Stimulated activated CD8-positive, alpha-beta memory T cell treated with anti-CD3 and anti-CD28 coated beads, Interleukin-15, amount 100 ng/mL, for 1 hour (primary cell): ENCODE results near the gene VSTM1.

Source experiments
- DNase-seq: peaks from one replicate; pipeline ENCODE4 v3.0.0-alpha.2; 2020; ENCODE audit warnings: low read depth

VSTM1 gene

GRCh38 chr19:54010474-54010873 is 53.2 kb downstream of the VSTM1 start:
- DNase-seq: no peak

- DNase-seq: no peak
Observed at GRCh38 chr19:54009440-54009839, 54.3 kb downstream of the VSTM1 start.

GRCh38 chr19:54002495-54003315 is 61.0 kb downstream of the VSTM1 start:
- DNase-seq: no peak

GRCh38 chr19:54001496-54001895 is 62.2 kb downstream of the VSTM1 start:
- no peak for DNase-seq

GRCh38 chr19:53999694-54000093 is 64.0 kb downstream of the VSTM1 start:
- no peak for DNase-seq

GRCh38 chr19:53998223-53998622 is 65.5 kb downstream of the VSTM1 start:
- no peak for DNase-seq

- no peak for DNase-seq
Observed at GRCh38 chr19:53994811-53995210, 68.9 kb downstream of the VSTM1 start.

- DNase-seq: no peak
Observed at GRCh38 chr19:53993448-53993847, 70.2 kb downstream of the VSTM1 start.

- DNase-seq: no peak
Observed at GRCh38 chr19:53992815-53993214, 70.9 kb downstream of the VSTM1 start.

GRCh38 chr19:53992211-53992610 is 71.5 kb downstream of the VSTM1 start:
- DNase-seq: no peak

GRCh38 chr19:53991224-53992113 is 72.2 kb downstream of the VSTM1 start, which contains the start of gene CACNG6:
CACNG6 (plus strand) TSS chr19:53991637; CDS start chr19:53992878, 1,241 bp downstream.
- DNase-seq: no peak
